HepG2 (cell line): ENCODE results near the gene BET1L. TPM values are rescaled to one million over a fixed set of nuclear protein-coding genes. Genes with fewer than 3 reads are reported as not detected.

Experiments
- ELF3 ChIP-seq: IDR thresholded peaks from 2 replicates; pipeline ENCODE4 v1.6.1; 2016; ENCODE audit warnings: missing genetic modification reagents, missing compliant biosample characterization
- ELF4 ChIP-seq: sonication (generic); formaldehyde crosslinking; IDR thresholded peaks from 2 replicates; pipeline ENCODE4 v1.5.0; 2020; ENCODE audit warnings: missing genetic modification reagents, mild to moderate bottlenecking, moderate library complexity, borderline replicate concordance
- HDAC1 ChIP-seq: sonication (generic); formaldehyde crosslinking; IDR thresholded peaks from 2 replicates; pipeline ENCODE4 v1.5.1; 2020; ENCODE audit warnings: mild to moderate bottlenecking, missing genetic modification reagents
- MYC ChIP-seq: sonication (generic); formaldehyde crosslinking; IDR thresholded peaks from 2 replicates; pipeline ENCODE4 v1.9.0; 2021; ENCODE audit warnings: missing genetic modification reagents, borderline replicate concordance
- PHF21A ChIP-seq: sonication (generic); formaldehyde crosslinking; IDR thresholded peaks from 2 replicates; pipeline ENCODE4 v1.5.0; 2020; ENCODE audit warnings: mild to moderate bottlenecking, missing genetic modification reagents
- PHF5A ChIP-seq: IDR thresholded peaks from one replicate; pipeline ENCODE4 v1.6.1; 2018; ENCODE audit warnings: low read depth, missing genetic modification reagents; ENCODE audit not compliant: unreplicated experiment
- RXRB ChIP-seq: IDR thresholded peaks from 2 replicates; pipeline ENCODE4 v1.6.1; 2016; ENCODE audit warnings: borderline replicate concordance, missing genetic modification reagents, missing compliant biosample characterization
- STAT5B ChIP-seq: sonication (generic); formaldehyde crosslinking; IDR thresholded peaks from 2 replicates; pipeline ENCODE4 v1.4.0; 2020; ENCODE audit warnings: missing genetic modification reagents
- ZNF30 ChIP-seq: sonication (generic); formaldehyde crosslinking; IDR thresholded peaks from 2 replicates; pipeline ENCODE4 v1.5.0; 2020; ENCODE audit warnings: mild to moderate bottlenecking, missing genetic modification reagents
- ZNF501 ChIP-seq: sonication (generic); formaldehyde crosslinking; IDR thresholded peaks from 2 replicates; pipeline ENCODE4 v1.5.1; 2020; ENCODE audit warnings: mild to moderate bottlenecking, moderate library complexity, missing genetic modification reagents
- ZNF546 ChIP-seq: sonication (generic); formaldehyde crosslinking; conservative IDR thresholded peaks from 2 replicates; pipeline ENCODE4 v1.8.1; 2023; ENCODE audit warnings: mild to moderate bottlenecking, missing genetic modification reagents
- ZNF572 ChIP-seq: sonication (generic); formaldehyde crosslinking; IDR thresholded peaks from 2 replicates; pipeline ENCODE4 v1.5.1; 2020; ENCODE audit warnings: mild to moderate bottlenecking, missing genetic modification reagents
- ZNF768 ChIP-seq: sonication (generic); formaldehyde crosslinking; IDR thresholded peaks from 2 replicates; pipeline ENCODE4 v1.4.0; 2020; ENCODE audit warnings: missing genetic modification reagents
- polyA plus RNA-seq, 8 experiments: library from polyadenylated mRNA; depleted of rRNA in 3 of 8; stranded (reverse) in 7 of 8; unstranded in 1 of 8; fragments of >200 nt; fragmentation: Illumina TruSeq in 4 of 8; extraction: Trizol in 4 of 8; gene quantifications; 2 replicates each; pipeline versions ENCODE4 v1.2.1 to v1.2.3, GENCODE V29; 2011 to 2016; ENCODE audit warnings: low read depth in 4 of 8, missing spikeins in 1 of 8, mixed read lengths in 1 of 8; ENCODE audit not compliant: insufficient read depth in 1 of 8
- total RNA-seq, 5 experiments: library from RNA; depleted of rRNA; stranded (reverse); fragments of >200 nt; fragmentation: Illumina TruSeq; extraction: Trizol; gene quantifications; 2 replicates each; pipeline ENCODE4 v1.2.3, GENCODE V29; 2016; ENCODE audit warnings: low read depth in 1 of 5
- TF ChIP-seq, protein P1 (sequence below): sonication (generic); formaldehyde crosslinking; conservative IDR thresholded peaks from 2 replicates; pipeline ENCODE4 v1.4.0; 2020; ENCODE audit warnings: missing genetic modification reagents
- TF ChIP-seq, protein P2 (sequence below): sonication (generic); formaldehyde crosslinking; IDR thresholded peaks from 2 replicates; pipeline ENCODE4 v1.4.0; 2020; ENCODE audit warnings: missing genetic modification reagents, low read depth, mild to moderate bottlenecking, borderline replicate concordance
- TF ChIP-seq, protein P3 (sequence below): sonication (generic); formaldehyde crosslinking; IDR thresholded peaks from 2 replicates; pipeline ENCODE4 v1.5.1; 2020; ENCODE audit warnings: mild to moderate bottlenecking, missing genetic modification reagents, moderate library complexity
- TF ChIP-seq, protein P4 (sequence below): sonication (generic); formaldehyde crosslinking; IDR thresholded peaks from 2 replicates; pipeline ENCODE4 v1.8.1; 2022; ENCODE audit warnings: low read depth, mild to moderate bottlenecking, missing genetic modification reagents

Gene BET1L
- total and polyA plus RNA-seq, 2 of the 13 experiments (the other 11 are each of a cell fraction or from before 2014, with no cell fraction given): 26.2 to 59.6 TPM

DNA sequence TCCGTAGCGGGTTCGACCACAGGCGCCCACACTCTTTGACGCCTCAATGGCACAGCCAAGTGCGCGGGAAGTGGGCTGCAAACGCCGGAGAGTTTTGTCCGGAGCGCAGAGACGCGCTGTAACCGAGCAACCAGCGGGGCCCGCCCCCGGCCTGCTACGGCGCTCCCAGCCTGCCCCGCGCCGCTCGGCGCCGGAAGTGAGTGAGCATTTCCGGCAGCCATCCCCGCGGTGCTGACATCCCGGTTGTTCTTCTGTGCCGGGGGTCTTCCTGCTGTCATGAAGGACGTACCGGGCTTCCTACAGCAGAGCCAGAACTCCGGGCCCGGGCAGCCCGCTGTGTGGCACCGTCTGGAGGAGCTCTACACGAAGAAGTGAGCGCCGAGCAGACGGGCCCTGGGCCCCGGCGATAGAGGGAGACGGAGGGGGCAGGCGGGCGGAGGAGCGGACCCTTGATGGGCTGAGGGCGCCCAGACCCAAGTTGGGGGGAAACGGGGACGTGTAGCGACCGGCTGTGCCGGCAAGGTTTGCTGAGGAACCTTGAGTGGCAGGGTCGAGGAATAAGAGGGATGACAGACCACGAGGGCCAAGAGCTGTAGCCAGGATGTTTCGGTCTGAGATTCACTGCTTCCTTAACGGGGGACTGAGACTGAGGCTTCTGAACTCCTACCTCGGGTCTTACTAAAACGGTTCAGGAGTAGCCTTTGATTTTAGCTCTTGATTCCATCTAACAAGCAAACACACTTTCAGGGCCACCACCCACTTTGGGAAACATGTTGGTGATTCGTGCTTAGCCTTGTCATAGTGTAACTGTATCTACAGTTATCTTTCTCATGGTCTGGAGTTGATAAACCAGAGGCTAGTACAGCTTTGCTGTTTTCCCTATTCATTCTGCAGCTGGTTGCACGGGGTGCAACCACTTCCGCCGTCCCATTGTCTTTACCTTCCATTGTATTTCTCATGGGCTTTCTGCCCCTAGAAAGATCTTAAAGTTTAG lies 29.9 kb upstream of the BET1L start, which contains the start of gene PSMD13 (continued):
- peak; percentile 92 for TF ChIP-seq HDAC1 (CRISPR knock-in tag)
- TF ChIP-seq, protein P1, sequence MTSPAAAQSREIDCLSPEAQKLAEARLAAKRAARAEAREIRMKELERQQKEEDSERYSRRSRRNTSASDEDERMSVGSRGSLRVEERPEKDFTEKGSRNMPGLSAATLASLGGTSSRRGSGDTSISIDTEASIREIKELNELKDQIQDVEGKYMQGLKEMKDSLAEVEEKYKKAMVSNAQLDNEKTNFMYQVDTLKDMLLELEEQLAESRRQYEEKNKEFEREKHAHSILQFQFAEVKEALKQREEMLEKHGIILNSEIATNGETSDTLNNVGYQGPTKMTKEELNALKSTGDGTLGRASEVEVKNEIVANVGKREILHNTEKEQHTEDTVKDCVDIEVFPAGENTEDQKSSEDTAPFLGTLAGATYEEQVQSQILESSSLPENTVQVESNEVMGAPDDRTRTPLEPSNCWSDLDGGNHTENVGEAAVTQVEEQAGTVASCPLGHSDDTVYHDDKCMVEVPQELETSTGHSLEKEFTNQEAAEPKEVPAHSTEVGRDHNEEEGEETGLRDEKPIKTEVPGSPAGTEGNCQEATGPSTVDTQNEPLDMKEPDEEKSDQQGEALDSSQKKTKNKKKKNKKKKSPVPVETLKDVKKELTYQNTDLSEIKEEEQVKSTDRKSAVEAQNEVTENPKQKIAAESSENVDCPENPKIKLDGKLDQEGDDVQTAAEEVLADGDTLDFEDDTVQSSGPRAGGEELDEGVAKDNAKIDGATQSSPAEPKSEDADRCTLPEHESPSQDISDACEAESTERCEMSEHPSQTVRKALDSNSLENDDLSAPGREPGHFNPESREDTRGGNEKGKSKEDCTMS (CRISPR knock-in tag): no peak
- no peak for TF ChIP-seq STAT5B
- TF ChIP-seq, protein P2, sequence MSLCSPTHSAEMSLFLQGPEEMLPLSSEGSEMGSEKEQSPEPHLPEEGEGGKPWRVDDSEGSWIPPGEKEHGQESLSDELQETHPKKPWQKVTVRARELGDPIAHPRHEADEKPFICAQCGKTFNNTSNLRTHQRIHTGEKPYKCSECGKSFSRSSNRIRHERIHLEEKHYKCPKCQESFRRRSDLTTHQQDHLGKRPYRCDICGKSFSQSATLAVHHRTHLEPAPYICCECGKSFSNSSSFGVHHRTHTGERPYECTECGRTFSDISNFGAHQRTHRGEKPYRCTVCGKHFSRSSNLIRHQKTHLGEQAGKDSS (CRISPR knock-in tag): peak; percentile 34; the same call in 1 of the 2 replicates
- TF ChIP-seq RXRB (CRISPR knock-in tag): peak; percentile 44
- no peak for TF ChIP-seq PHF5A (CRISPR knock-in tag)
- TF ChIP-seq ZNF768 (CRISPR knock-in tag): peak; percentile 59; the same call in 1 of the 2 replicates
- peak; percentile 56; the same call in 1 of the 2 replicates for TF ChIP-seq ELF4 (CRISPR knock-in tag)
- TF ChIP-seq ZNF30 (CRISPR knock-in tag): no peak
- peak; percentile 94 for TF ChIP-seq ZNF501 (CRISPR knock-in tag)
- peak; percentile 66; the same call in 1 of the 2 replicates for TF ChIP-seq ZNF572 (CRISPR knock-in tag)
- TF ChIP-seq PHF21A (CRISPR knock-in tag): peak; percentile 41; the same call in 1 of the 2 replicates
- TF ChIP-seq, protein P3, sequence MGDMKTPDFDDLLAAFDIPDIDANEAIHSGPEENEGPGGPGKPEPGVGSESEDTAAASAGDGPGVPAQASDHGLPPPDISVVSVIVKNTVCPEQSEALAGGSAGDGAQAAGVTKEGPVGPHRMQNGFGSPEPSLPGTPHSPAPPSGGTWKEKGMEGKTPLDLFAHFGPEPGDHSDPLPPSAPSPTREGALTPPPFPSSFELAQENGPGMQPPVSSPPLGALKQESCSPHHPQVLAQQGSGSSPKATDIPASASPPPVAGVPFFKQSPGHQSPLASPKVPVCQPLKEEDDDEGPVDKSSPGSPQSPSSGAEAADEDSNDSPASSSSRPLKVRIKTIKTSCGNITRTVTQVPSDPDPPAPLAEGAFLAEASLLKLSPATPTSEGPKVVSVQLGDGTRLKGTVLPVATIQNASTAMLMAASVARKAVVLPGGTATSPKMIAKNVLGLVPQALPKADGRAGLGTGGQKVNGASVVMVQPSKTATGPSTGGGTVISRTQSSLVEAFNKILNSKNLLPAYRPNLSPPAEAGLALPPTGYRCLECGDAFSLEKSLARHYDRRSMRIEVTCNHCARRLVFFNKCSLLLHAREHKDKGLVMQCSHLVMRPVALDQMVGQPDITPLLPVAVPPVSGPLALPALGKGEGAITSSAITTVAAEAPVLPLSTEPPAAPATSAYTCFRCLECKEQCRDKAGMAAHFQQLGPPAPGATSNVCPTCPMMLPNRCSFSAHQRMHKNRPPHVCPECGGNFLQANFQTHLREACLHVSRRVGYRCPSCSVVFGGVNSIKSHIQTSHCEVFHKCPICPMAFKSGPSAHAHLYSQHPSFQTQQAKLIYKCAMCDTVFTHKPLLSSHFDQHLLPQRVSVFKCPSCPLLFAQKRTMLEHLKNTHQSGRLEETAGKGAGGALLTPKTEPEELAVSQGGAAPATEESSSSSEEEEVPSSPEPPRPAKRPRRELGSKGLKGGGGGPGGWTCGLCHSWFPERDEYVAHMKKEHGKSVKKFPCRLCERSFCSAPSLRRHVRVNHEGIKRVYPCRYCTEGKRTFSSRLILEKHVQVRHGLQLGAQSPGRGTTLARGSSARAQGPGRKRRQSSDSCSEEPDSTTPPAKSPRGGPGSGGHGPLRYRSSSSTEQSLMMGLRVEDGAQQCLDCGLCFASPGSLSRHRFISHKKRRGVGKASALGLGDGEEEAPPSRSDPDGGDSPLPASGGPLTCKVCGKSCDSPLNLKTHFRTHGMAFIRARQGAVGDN (CRISPR knock-in tag): peak; percentile 77
- 0 out of 2 replicates have a peak, but pooled peaks have one; percentile 20 for TF ChIP-seq ZNF546 (CRISPR knock-in tag)
- TF ChIP-seq ELF3: no peak; the same call in 1 of the 2 replicates
- no peak for TF ChIP-seq MYC
- TF ChIP-seq, protein P4, sequence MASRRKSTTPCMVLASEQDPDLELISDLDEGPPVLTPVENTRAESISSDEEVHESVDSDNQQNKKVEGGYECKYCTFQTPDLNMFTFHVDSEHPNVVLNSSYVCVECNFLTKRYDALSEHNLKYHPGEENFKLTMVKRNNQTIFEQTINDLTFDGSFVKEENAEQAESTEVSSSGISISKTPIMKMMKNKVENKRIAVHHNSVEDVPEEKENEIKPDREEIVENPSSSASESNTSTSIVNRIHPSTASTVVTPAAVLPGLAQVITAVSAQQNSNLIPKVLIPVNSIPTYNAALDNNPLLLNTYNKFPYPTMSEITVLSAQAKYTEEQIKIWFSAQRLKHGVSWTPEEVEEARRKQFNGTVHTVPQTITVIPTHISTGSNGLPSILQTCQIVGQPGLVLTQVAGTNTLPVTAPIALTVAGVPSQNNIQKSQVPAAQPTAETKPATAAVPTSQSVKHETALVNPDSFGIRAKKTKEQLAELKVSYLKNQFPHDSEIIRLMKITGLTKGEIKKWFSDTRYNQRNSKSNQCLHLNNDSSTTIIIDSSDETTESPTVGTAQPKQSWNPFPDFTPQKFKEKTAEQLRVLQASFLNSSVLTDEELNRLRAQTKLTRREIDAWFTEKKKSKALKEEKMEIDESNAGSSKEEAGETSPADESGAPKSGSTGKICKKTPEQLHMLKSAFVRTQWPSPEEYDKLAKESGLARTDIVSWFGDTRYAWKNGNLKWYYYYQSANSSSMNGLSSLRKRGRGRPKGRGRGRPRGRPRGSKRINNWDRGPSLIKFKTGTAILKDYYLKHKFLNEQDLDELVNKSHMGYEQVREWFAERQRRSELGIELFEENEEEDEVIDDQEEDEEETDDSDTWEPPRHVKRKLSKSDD: no peak
